Mesothelial cell of epicardium (in vitro differentiated cells): ENCODE results near the gene GP2. TPM values are rescaled to one million over a fixed set of nuclear protein-coding genes. Genes with fewer than 3 reads are reported as not detected.
"Not testable (repeated sequence)": the region's sequence is repeated elsewhere in the genome, so short reads cannot be mapped to it uniquely, and the experiment has no call there.

Experiments used
- DNase-seq, 2 experiments: peaks; one replicate each; pipeline ENCODE4 v3.0.0; 2021; ENCODE audit warnings: low spot score in 2 of 2; ENCODE audit not compliant: unreplicated experiment in 2 of 2
- H3K27ac Mint-ChIP-seq: 2 replicates; pipeline ENCODE4 v1.8.0; 2021; ENCODE audit warnings: mixed read lengths
- H3K27me3 Mint-ChIP-seq: 2 replicates; pipeline ENCODE4 v1.8.0; 2021; ENCODE audit warnings: low read depth, mixed read lengths
- H3K36me3 Mint-ChIP-seq: 2 replicates; pipeline ENCODE4 v1.8.0; 2021; ENCODE audit warnings: mixed read lengths
- H3K4me1 Mint-ChIP-seq: 2 replicates; pipeline ENCODE4 v1.8.0; 2021; ENCODE audit warnings: mixed read lengths
- H3K4me3 Mint-ChIP-seq: 2 replicates; pipeline ENCODE4 v1.8.0; 2021; ENCODE audit warnings: mild to moderate bottlenecking, moderate library complexity, mixed read lengths
- H3K9me3 Mint-ChIP-seq: 2 replicates; pipeline ENCODE4 v1.8.0; 2021; ENCODE audit warnings: mixed read lengths
- CTCF ChIP-seq: fragments of 200-600 bp; sonication (generic); IDR thresholded peaks from one replicate; pipeline ENCODE4 v1.5.0; 2021; ENCODE audit warnings: antibody characterized with exemption; ENCODE audit not compliant: unreplicated experiment
- total RNA-seq: library from RNA; stranded (reverse); gene quantifications from 3 replicates; pipeline ENCODE4 v1.2.1, GENCODE V29; 2021

The GP2 gene
- total RNA-seq, 1 donor from 2014 or later: not detected

- H3K27me3 Mint-ChIP-seq: peaks cover 38% of the 10 kb centered on the region
- H3K4me3 Mint-ChIP-seq: no peak overlapping the region
- no peaks in the 10 kb centered on the region for H3K4me1 Mint-ChIP-seq
- no peak for TF ChIP-seq CTCF
- no peak overlapping the region for H3K27ac Mint-ChIP-seq
- no peak for DNase-seq
- no peaks in the 10 kb centered on the region for H3K36me3 Mint-ChIP-seq
- no peaks in the 10 kb centered on the region for H3K9me3 Mint-ChIP-seq
Measured at GRCh38 chr16:20326321-20326720, 992 bp downstream of the GP2 start.

- Mint-ChIP-seq H3K27ac (no peak overlapping the region), H3K4me3 (no peak overlapping the region), H3K9me3 (no peaks in the 10 kb centered on the region), H3K4me1 (no peaks in the 10 kb centered on the region), H3K36me3 (no peaks in the 10 kb centered on the region), H3K27me3 (peaks cover 42% of the 10 kb centered on the region)
- no peak for DNase-seq
- TF ChIP-seq CTCF: no peak
Measured at GRCh38 chr16:20325005-20325404, 2.3 kb downstream of the GP2 start.

GRCh38 chr16:20323591-20324117 is 3.7 kb downstream of the GP2 start:
- Mint-ChIP-seq H3K36me3 (no peaks in the 10 kb centered on the region), H3K27ac (no peak overlapping the region), H3K4me1 (no peaks in the 10 kb centered on the region), H3K27me3 (peaks cover 39% of the 10 kb centered on the region), H3K9me3 (no peaks in the 10 kb centered on the region), H3K4me3 (no peak overlapping the region)
- no peak for DNase-seq
- TF ChIP-seq CTCF: no peak

GRCh38 chr16:20322696-20323095 is 4.6 kb downstream of the GP2 start:
- no peaks in the 10 kb centered on the region for H3K4me1 Mint-ChIP-seq
- TF ChIP-seq CTCF: no peak
- DNase-seq: no peak

GRCh38 chr16:20321671-20322070 is 5.6 kb downstream of the GP2 start:
- no peak overlapping the region for H3K4me3 Mint-ChIP-seq
- no peaks in the 10 kb centered on the region for H3K4me1 Mint-ChIP-seq
- H3K27me3 Mint-ChIP-seq: peaks cover 53% of the 10 kb centered on the region
- DNase-seq: no peak
- TF ChIP-seq CTCF: no peak
- no peak overlapping the region for H3K27ac Mint-ChIP-seq
- H3K9me3 Mint-ChIP-seq: no peaks in the 10 kb centered on the region
- H3K36me3 Mint-ChIP-seq: no peaks in the 10 kb centered on the region

More at GRCh38 chr16:20322696-20323095, 4.6 kb downstream of the GP2 start:
- no peak overlapping the region for H3K4me3 Mint-ChIP-seq
- H3K36me3 Mint-ChIP-seq: no peaks in the 10 kb centered on the region
- no peak overlapping the region for H3K27ac Mint-ChIP-seq
- peaks cover 45% of the 10 kb centered on the region for H3K27me3 Mint-ChIP-seq
- no peaks in the 10 kb centered on the region for H3K9me3 Mint-ChIP-seq

GRCh38 chr16:20321051-20321450 is 6.3 kb downstream of the GP2 start:
- DNase-seq: not testable (repeated sequence)

More at GRCh38 chr16:20321051-20321450, 6.3 kb downstream of the GP2 start:
- H3K27me3 Mint-ChIP-seq: peaks cover 54% of the 10 kb centered on the region
- not testable (repeated sequence) for H3K27ac Mint-ChIP-seq, H3K4me3 Mint-ChIP-seq, H3K4me1 Mint-ChIP-seq, H3K36me3 Mint-ChIP-seq, H3K9me3 Mint-ChIP-seq
